ENCODE results near the gene GPR84. TPM values are rescaled to one million over a fixed set of nuclear protein-coding genes. Genes with fewer than 3 reads are reported as not detected.
"Not testable (repeated sequence)": the region's sequence is repeated elsewhere in the genome, so short reads cannot be mapped to it uniquely, and the experiment has no call there.

GPR84 gene
- polyA plus RNA-seq, 10 donors = 0.08 to 0.42 (median 0.29) TPM; not detected in 3

- no peak for DNase-seq
These were observed 35.5 kb downstream of the GPR84 start for GRCh38 chr12:54328595-54329337.

- DNase-seq = not testable (repeated sequence)
These were observed 38.7 kb downstream of the GPR84 start for GRCh38 chr12:54325442-54326109.

- DNase-seq = peak; percentile 97 to 100 (median 99)
These were observed 39.5 kb downstream of the GPR84 start, which contains the start of gene COPZ1 for GRCh38 chr12:54324617-54325441. Gene COPZ1, plus strand, starts transcription at chr12:54325131. Its CDS starts 33 bp downstream, at chr12:54325164.

- no peak for DNase-seq
These were observed 42.9 kb downstream of the GPR84 start for GRCh38 chr12:54321363-54321762.

Other genes starting within 250 kb of the GPR84 start
- 10 to 100 TPM; 20.0 to 27.4 (median 23.0) TPM for gene SMUG1, start 175.5 kb downstream of the GPR84 start, polyA plus RNA-seq (ENCODE audit: insufficient read length in 10 of 10)
- 10 to 100 TPM; 59.6 to 91.8 (median 79.7) TPM for gene CBX5, start 84.4 kb downstream of the GPR84 start, polyA plus RNA-seq (ENCODE audit: insufficient read length in 10 of 10)
- gene HNRNPA1, start 83.8 kb downstream of the GPR84 start, polyA plus RNA-seq (ENCODE audit: insufficient read length in 10 of 10) = 1,000 to 10,000 TPM; 1,530 to 2,702 (median 1,962) TPM
- gene NFE2, start 63.5 kb downstream of the GPR84 start, polyA plus RNA-seq (ENCODE audit: insufficient read length in 10 of 10) = 1 to 10 TPM; 1.3 to 5.4 (median 2.6) TPM
- gene COPZ1, start 39.4 kb downstream of the GPR84 start, polyA plus RNA-seq (ENCODE audit: insufficient read length in 10 of 10) = 100 to 1,000 TPM; 122 to 155 (median 138) TPM
- gene ZNF385A, start 20.2 kb upstream of the GPR84 start, polyA plus RNA-seq (ENCODE audit: insufficient read length in 10 of 10) = 10 to 100 TPM; 12.3 to 36.0 (median 17.2) TPM
- 100 to 1,000 TPM in 8 of 10 donors, 10 to 100 TPM in 2; 89.5 to 116 (median 108) TPM for gene ITGA5, start 54.8 kb upstream of the GPR84 start, polyA plus RNA-seq (ENCODE audit: insufficient read length in 10 of 10)
- 1 to 10 TPM in 1 of 10 donors, under 1 TPM in 3, not detected in 6; 0.24 to 1.6 (median 0.45) TPM for gene GTSF1, start 109.1 kb upstream of the GPR84 start, polyA plus RNA-seq (ENCODE audit: insufficient read length in 10 of 10)
- 1 to 10 TPM; 4.6 to 8.7 (median 5.9) TPM for gene NCKAP1L, start 133.3 kb upstream of the GPR84 start, polyA plus RNA-seq (ENCODE audit: insufficient read length in 10 of 10)
- gene PDE1B, start 185.1 kb upstream of the GPR84 start, polyA plus RNA-seq (ENCODE audit: insufficient read length in 10 of 10) = 1 to 10 TPM; 2.8 to 4.8 (median 4.2) TPM
- 10 to 100 TPM; 26.9 to 55.0 (median 41.5) TPM for gene PPP1R1A, start 224.2 kb upstream of the GPR84 start, polyA plus RNA-seq (ENCODE audit: insufficient read length in 10 of 10)

Data from muscle of back (tissue), 11 donors.